GM12892 (cell line): Measurements from ENCODE around the gene SYNJ1.

Source experiments
- POLR2A ChIP-seq: IDR thresholded peaks from 2 replicates; pipeline ENCODE4 v1.6.1; 2011; ENCODE audit warnings: low read depth, low read length, control low read depth
- TAF1 ChIP-seq: IDR thresholded peaks from 2 replicates; pipeline ENCODE4 v1.6.1; 2011; ENCODE audit warnings: low read depth, mild to moderate bottlenecking, control low read depth, low read length, borderline replicate concordance

DNA sequence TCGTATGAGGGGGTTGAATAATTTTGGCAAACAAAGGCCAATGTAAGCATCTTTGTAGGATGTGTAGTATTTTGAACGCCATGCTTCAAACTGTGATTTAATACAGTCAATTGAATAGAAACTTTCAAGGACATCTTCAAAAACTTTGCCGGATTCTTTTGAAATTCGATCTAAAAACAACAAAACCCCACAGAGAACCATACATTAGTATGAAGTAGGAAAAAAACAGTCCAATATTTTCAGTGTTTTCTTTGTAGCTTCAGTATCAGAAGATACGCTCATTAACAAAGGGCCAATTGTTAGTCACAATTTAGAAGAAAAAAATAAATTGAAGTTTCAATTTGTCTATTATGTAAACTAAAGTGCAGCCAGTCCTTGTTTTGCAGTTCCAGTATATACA is 20.7 kb upstream of the SYNJ1 start:
- TF ChIP-seq POLR2A (no peak), TAF1 (no peak)
